Kidney capillary endothelial cell (primary cell): ENCODE results near the gene SLC7A11.

ENCODE experiments used
- DNase-seq: peaks from one replicate; pipeline ENCODE4 v3.0.0-alpha.2; 2018; ENCODE audit warnings: low spot score

The SLC7A11 gene

GRCh38 chr4:138205531-138206233, 36.5 kb downstream of the SLC7A11 start:
- DNase-seq: no peak

GRCh38 chr4:138204507-138204906, 37.6 kb downstream of the SLC7A11 start:
- no peak for DNase-seq

DNA sequence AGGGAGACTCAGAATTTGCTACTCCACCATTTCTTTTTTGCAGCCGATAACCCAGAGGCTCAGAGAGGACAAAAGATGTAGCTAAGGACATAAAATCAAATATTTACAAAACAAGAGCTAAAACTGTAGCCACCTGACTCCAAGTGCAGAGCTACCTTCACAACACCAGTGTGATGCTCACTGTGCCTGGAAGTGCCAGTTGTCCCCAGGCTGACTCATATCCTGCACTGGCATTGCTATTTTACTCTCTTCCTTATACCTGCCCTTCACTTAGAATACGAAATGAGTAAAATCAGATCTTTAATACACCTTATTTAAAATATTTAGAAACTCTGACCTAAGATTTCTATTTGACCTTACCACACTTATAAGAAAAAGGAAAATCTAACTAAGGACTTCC, 39.5 kb downstream of the SLC7A11 start:
- DNase-seq: no peak

- no peak for DNase-seq
Observed at GRCh38 chr4:138200236-138200590, 41.9 kb downstream of the SLC7A11 start.

DNA sequence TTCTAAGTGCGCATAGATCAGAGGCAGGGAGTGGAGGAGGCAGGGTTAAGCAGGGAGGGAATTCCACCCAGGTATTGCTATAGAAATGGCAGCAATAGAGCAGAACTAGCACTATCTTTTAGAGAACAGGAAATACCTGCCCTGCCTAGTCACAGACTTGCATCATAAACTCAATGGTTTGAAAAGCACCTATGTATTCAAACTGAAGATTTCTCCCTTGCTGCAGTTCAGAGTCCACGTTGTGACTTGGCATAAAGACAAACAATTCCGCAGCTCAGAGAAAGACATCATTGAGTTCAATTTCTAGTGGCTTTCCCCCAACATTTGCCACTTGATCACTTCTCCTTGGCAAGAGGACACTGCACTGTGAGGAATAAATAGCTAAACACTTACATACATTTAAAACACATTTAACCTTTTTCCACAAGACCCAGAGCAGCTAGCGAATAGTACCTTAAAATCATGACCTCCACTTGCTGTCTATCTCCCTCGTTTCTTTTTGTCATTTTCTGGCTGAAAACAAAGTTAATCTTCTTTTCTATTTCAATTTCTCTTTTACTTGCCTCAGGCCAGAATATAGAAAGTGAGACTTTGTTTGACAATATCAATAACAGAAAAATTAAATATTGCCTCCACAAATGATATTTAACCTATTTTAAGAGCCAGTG, 42.4 kb downstream of the SLC7A11 start:
- DNase-seq: peak; percentile 21

DNA sequence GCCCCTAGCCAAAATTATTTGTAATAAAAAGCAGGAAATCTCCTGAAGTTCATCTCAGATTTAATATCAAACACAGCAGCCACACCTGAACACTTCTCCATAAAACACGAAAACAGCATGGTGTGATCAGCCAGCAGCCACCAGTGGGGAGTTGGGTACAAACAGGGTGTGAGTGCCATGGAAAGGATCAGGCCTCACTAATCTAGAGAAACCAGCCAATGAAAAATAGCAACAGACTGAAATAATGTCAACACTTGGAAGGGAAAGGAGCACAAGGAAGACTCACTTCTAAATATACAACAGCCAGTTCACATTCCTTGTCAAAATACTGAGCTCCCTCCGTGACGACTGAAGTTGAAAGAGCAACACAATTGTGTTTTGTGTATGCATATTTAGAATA, 46.0 kb downstream of the SLC7A11 start:
- no peak for DNase-seq

GRCh38 chr4:138193963-138194362, 48.2 kb downstream of the SLC7A11 start:
- no peak for DNase-seq

GRCh38 chr4:138192113-138192512, 50.0 kb downstream of the SLC7A11 start:
- peak; percentile 21 for DNase-seq

DNA sequence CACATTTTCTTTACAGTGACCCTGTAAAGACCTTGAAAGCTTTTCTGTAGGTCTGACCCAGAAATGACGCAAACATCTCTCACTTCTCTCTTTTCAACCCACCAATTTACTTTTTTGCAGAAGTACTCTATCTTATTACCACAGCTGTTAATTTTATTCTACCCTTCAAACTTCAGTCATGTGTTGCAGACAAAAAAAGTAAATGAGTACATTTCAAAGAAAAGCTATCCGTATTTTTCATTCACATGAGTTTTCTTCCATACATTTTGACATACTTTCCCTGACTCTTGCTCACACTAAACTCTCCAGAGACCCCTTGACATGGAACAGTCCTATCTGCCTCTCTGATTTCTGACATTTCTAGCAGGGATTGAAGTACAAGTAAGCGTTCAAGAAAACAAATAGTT, 51.7 kb downstream of the SLC7A11 start:
- DNase-seq: no peak

DNA sequence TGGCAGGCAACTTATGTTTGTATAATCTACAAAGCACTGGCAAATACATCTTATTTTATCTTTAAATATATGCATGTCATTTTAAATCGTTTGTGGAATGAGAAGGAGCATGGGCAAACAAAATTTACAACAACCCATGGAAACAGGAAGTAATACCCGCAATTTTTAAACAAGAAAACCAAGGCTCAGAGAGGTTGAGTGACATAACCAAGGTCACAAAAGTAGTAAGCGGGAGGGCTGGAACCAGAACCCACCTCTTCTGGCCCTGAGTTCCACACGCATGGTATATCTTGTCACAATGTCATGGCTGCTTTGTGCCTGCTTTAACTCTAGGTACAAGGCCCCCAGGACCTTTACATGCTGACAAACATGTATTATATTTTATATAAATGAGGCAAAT, 52.9 kb downstream of the SLC7A11 start:
- no peak for DNase-seq

GRCh38 chr4:138188406-138189084, 53.6 kb downstream of the SLC7A11 start:
- no peak for DNase-seq

DNA sequence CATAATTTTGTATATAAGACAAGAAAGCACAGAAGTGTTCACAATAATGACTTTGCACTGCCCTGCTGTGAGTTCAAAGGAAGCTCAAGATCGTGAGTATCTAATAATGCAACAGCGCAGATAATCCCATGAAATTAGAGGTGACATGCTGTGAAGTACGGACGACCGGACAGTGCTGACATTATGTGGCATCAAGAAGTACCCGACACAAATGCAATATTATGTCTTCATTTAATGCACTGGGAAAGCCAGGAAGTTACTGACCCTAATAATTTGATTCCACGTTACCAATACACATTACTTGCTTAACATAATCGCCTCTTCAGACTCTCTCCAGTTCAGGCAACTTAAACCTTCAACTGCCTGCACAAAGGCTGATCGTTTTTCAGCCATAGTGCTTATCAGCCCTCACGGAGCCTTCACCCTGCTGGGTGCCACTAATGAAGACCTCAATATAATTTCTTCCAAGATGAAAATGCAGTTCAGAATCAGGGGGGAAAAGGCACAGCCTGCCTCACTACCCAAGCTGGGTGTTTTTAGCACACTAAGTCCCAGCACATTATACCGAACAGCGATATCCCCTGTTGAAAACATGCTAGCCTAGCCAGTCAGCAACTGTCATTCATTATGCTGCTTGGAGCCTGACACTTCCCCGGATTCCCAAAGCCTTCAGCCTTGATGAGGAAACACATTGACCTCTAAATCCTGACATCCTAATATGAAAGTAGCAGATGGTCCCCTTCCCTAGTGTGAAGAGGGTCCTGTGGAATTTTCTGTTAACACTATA, 56.1 kb downstream of the SLC7A11 start:
- DNase-seq: no peak

GRCh38 chr4:138184886-138185285, 57.3 kb downstream of the SLC7A11 start:
- DNase-seq: no peak

DNA sequence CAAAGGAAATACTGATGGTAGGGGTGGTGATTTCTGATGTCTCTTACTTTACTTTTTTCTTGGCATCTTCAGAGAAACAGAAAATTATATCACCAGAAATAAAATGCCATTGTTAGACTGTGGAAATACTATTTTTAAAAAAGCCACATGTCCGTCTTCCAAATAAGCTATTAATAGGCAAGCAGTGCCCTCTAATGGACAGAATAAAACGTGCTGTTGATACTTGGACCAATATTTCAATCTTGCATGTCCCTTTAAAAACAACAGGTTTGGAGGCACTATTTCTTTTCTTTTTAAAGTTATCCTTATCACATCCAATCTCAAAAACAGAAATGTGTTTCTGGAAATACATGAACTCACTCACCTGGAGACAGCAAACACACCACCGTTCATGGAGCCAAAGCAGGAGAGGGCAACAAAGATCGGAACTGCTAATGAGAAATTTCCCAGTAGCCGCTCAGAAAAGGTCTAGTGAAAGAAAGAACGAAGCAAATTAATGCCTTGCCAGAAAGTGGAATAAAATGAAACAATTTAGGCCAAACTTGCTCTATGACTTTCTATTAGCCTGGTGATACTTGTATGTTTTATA, 59.2 kb downstream of the SLC7A11 start:
- DNase-seq: peak; percentile 52

DNA sequence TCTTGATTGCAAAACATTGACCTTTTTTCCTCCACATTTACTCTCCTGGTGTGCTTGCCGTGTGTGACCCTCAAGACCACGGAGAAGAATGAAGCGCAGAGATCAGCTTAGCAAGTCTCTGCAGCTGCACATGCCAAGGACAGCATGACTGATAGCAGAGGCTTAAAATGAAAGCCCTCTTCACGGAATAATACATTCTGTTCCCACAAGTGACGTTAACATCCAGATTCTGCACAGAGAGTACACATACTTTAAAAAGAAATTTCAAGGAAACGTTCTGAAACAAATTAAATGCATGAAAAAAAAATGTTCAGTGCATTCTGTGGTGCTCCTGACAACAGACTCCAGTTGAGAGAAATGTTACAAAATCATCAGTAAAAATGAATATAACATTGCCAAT, 60.9 kb downstream of the SLC7A11 start:
- DNase-seq: no peak

- DNase-seq: peak; percentile 52
Observed at GRCh38 chr4:138178566-138178965, 63.6 kb downstream of the SLC7A11 start.

DNA sequence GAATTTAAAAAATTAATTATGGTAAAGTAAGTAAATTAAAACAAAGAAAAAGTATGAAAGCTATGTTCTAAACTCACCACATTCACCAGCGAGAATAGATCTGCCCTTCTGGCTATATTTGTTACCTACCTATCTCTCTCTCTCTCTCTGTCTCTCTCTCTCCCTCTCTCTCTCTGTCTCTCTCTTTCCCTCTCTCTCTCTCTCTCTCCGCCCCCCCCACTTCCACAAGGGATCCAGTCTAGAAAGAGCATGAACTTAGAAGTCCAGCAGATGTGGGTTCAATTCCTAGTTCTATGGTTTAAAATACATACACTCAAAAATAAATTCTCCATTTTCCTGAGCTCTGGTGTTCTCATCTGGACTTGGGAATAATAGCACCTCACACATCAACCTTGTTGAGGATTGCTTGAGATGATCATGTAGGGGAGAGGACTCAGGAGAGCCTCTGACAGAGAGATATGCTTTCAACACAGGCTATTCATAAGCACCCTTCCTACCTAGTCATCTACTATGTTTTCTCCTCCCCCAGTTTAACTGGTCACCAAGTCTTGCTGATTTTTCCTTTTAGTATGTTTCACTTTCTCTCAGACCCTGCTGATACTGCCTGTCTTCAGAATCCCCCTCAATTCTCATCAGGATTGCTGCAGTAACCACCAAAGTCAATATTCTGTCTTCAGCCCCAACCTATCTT, 64.7 kb downstream of the SLC7A11 start:
- DNase-seq: no peak

GRCh38 chr4:138174981-138175794, 67.0 kb downstream of the SLC7A11 start:
- no peak for DNase-seq

DNA sequence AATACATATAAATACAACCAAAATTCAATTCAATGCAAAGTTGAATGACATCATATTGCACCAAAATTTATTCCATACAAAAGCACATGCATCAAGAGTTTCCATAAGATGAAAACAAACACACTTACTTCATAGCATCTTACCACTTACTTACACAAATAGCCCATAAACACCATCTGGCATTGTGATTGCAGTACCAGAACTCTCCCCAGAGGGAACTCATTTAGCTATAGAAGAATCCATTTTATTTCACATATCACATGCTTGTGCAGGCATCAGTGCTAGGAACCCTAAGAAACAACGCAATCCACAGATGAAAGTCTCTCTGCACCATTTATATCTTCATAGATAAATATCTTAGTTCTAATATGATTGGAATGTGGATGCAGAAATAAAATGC, 77.9 kb downstream of the SLC7A11 start:
- no peak for DNase-seq

- no peak for DNase-seq
Observed at GRCh38 chr4:138163171-138163570, 79.0 kb downstream of the SLC7A11 start.

GRCh38 chr4:138162259-138162658, 79.9 kb downstream of the SLC7A11 start:
- no peak for DNase-seq
